HG03103 (cell line): ENCODE results near the gene USP5.

Experiments used
- ATAC-seq: cut with Tn5 transposase; IDR thresholded peaks from one replicate; pipeline ENCODE4 v1.9.1; 2021; ENCODE audit warnings: low read depth; ENCODE audit not compliant: unreplicated experiment

Gene USP5

DNA sequence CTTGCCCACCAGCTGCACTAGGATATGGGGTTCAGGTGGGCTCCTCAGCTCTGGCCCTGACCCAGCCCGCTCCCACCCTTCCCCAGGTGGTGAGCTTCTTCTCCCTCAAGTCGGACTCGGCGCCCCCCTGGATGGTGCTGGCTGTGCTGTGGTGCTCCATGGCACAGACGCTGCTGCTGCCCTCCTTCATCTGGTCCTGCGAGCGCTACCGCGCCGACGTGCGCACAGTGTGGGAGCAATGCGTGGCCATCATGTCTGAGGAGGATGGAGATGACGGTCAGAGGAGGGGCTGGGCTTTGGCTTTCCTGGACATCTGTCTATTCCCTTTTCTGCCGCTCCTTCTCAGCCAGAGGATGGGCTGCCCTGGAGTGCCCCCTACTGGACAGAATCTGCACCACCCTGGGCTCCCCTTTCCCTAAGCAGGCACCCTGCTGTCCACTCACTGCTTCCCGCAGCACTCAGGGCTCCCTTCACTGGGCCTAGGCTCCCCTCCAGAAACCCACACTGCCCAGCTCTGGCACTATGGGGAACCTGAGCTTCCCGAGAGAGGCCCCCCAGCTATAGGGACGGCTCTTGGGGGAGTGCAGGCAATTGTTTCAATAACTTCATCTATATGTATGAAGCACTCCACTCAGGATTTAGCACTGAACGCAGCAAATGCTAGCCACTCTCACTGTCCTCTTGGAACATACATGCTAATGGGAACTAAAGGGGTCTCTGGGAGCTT is 26.4 kb upstream of the USP5 start:
- no peak for ATAC-seq

DNA sequence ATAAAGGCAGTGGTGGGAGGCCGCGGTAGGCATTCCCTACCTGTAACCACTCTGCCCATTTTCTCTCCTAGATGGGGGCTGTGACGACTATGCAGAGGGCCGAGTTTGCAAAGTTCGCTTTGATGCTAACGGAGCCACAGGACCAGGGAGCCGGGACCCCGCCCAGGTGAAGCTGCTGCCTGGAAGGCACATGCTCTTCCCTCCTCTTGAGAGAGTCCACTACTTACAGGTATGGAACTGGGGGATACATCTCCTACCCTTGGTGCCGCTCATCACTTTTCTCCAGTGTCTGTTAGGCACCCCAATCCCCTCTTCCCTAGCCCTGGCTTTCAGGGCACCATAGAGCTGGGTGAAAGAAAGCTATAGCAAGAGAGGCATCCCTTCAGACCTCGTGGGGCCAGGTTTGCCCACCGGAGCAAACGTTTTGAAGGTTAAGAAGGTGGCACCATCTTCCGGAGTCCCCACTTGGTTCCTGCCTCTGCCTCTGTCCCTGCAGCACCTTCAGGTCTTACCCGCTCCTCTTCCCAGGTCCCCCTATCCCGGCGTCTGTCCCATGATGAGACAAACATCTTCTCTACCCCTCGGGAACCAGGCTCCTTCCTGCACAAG is 25.7 kb upstream of the USP5 start:
- ATAC-seq: no peak

DNA sequence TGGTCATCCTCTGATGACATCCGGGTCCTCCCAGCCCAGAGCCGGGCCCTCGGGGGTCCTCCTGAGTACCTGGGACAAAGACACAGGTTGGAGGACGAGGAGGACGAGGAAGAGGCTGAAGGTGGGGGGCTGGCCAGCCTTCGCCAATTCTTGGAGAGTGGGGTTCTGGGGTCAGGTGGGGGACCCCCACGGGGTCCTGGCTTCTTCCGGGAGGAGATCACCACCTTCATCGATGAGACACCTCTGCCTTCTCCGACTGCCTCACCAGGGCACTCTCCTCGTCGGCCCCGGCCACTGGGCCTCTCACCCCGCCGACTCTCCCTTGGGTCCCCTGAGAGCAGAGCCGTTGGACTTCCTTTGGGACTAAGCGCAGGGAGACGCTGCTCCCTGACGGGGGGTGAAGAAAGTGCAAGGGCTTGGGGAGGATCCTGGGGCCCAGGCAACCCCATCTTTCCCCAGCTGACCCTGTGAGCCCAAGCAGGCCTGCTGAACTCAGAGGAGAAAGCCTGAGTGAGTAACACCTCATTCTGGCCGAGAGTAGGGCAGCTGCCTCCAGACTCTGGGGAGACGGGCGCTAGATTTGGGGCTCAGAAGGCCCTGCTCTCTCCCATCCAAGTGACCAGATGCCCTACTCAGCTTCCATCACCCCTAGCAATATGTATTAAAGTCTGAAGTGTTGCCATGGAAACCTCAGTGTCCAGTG is 25.1 kb upstream of the USP5 start:
- no peak for ATAC-seq

DNA sequence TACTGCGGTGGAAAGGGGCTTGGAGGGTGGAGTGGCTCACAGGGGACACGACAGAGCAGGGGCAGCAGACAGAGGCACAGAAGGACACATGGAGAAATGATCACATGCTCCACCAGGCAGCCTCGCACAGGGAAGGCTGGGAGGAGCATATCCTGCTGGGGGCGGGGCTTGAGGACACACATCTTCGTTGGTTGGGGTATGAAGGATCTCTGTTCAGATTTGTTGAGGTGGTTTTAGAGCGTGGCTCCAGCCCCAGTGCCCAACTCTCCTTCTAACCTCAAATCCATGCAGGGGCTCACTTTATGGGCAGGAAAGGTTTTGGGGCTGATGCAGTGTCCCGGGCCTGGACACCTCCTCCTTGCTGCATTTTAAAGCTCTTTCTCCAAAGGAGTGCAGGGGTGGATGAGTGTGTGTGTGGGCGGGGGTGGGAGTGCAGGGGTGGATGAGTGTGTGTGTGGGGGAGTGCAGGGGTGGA is 24.5 kb upstream of the USP5 start:
- ATAC-seq: no peak

DNA sequence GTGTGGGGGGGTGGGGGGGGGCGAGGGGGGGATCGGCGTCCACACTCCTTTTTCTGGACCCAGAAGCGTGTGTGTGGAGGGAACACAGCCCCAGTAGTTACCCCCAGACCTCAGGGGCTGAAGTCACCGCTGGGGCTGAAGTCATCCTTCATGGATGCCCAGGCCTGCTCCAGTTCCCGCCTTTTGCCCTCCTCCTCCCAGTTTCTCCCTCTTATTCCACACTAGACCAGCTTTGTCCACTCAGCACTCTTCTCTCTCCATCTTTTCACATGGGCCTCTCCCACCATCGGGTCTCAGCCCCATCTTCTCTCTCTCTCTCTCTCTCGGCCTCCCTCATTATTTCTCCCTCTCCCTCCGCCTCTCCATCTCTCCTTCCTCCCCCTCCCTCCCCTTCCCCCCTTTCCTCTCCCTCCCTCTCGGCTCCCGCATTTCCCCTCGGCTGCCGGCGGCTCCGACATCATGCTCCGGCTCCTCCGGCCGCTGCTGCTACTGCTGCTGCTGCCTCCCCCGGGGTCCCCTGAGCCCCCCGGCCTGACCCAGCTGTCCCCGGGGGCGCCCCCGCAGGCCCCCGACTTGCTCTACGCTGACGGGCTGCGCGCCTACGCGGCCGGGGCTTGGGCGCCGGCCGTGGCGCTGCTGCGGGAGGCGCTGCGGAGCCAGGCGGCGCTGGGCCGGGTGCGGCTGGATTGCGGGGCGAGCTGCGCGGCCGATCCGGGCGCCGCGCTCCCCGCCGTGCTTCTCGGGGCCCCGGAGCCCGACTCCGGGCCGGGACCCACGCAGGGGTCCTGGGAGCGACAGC is 23.8 kb upstream of the USP5 start, which contains the start of gene P3H3:
TSS of gene P3H3 (plus strand) at position 426 of the 799 bp plus-strand sequence. CDS start at position 460, 34 bp downstream.
- ATAC-seq: no peak

DNA sequence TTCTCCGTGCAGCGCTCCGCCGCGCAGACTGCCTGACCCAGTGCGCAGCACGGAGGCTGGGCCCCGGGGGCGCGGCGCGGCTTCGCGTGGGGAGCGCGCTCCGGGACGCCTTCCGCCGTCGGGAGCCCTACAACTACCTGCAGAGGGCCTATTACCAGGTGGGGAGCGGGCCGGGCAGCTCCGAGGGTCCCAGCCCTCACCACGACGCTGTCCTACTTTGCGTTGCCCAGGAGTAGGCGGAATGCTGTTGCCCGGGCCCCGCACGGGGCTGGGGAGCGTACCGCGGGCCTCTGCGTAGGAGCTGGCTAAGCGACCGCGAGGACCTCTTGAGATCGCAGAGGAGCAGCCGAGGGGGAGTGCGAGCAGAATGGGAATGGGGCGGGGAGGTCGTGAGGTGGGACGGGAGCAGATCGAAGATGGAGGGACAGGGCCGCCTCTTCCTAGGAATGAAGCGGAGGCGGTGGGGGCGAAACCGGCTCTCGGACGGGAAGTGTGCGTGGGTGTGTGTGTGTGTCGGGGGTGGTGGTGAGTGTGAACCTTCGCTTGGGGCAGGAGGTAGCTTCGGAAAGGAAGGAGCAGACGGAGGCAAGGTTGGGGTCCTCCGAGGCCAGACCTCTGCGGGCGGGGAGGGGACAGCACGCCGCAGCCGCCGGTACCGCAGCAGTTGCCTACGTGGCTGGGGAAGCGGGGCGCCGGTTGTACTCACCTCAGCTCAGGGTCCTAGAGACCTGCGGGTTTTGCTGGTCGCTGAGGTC is 23.0 kb upstream of the USP5 start:
- ATAC-seq: no peak

DNA sequence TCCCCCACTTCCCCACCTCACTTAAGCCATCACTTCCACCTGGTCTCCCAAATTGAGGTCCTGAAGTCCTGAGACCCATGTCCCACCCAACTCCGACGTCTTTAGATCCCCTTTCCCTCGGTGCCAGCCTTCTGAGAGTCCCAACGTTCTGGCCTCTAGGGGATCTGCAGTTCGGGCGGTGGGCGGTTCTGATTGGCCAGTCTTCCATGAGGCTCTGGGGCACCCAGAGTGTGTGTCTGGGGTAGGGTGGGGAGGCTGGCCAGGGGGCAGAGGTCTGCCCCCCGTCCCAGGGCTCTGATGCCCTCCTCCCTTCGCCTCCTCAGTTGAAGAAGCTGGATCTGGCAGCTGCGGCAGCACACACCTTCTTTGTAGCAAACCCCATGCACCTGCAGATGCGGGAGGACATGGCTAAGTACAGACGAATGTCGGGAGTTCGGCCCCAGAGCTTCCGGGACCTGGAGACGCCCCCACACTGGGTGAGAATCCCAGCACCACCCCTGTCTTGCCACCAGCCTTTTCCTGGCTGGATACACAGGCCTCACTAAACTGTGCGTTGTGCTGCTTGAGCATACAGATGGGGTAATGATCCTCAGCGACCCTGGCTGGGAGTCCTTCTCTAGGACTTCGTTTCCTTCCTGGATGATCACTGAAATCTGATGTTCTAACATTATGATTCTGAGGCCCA is 22.3 kb upstream of the USP5 start:
- no peak for ATAC-seq

DNA sequence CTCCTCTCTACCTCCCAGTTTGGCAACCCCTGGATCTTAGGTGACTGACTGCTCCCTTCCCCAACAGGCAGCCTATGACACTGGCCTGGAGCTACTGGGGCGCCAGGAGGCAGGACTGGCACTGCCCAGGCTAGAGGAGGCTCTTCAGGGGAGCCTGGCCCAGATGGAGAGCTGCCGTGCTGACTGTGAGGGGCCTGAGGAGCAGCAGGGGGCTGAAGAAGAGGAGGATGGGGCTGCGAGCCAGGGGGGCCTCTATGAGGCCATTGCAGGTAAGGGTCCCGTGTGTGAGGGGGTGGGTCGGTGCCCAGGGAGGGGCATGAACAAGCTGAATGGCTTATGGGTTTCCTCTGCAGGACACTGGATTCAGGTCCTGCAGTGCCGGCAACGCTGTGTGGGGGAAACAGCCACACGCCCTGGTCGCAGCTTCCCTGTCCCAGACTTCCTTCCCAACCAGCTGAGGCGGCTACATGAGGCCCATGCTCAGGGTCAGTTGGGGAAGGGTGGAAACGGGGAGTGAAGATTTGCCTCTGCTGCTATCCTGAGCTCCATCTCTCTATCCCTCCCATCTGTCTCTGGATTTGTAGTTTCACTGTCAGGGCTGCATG is 21.6 kb upstream of the USP5 start:
- no peak for ATAC-seq

DNA sequence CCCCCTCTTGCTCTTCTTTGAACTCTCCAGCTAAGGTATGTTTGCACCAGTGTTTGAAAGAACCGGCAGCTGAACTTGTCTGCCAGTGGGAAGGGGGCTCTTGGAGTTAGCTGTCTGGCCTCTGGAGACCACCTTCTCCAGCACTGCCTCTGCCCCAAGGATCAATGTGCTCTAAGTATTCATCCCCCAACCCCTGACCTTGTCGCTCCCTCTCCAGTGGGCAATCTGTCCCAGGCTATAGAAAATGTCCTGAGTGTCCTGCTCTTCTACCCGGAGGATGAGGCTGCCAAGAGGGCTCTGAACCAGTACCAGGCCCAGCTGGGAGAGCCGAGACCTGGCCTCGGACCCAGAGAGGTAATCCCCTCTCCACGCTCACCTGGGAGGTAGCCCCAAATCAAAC is 21.0 kb upstream of the USP5 start:
- ATAC-seq: no peak

DNA sequence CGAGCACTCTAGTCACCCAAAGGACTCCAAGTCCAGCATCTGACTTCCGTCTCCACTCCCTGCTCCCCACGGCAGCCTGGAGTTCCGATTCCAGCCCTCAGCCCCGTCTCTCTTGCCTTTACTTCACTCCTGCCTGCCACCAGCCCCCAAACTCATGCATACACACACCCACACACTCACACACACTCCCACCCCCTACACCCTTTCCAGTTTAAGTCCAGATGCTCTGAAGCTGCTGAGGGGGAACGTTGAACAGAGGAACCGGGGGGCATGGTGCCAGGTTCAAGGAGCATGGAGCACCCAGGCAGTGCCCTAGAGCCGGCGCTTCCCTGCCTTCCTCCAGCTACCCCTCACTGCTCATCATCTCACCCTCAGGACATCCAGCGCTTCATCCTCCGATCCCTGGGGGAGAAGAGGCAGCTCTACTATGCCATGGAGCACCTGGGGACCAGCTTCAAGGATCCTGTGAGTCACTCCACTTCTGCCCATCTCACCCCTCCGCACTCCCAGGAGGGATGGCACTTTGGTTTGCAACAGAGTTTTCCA is 20.4 kb upstream of the USP5 start:
- ATAC-seq: no peak

DNA sequence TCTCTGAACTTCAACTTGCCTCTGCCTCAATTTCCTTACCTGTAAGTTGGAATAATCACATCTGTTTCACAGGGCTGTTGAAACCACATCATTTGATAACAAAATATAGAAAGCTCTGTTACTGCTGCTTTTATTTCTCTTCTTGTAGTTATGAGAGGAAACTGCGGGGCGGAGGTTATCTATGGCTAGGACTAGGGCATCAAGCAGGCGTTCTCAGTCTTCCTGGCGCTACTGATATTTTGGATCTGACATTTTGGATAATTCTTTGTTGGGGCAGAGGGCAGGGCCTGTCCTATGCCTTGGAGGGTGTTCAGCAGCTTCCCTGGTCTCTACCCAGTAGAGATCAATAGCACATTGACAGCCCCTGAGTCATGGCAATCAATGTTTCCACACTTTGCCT is 19.8 kb upstream of the USP5 start:
- ATAC-seq: no peak

DNA sequence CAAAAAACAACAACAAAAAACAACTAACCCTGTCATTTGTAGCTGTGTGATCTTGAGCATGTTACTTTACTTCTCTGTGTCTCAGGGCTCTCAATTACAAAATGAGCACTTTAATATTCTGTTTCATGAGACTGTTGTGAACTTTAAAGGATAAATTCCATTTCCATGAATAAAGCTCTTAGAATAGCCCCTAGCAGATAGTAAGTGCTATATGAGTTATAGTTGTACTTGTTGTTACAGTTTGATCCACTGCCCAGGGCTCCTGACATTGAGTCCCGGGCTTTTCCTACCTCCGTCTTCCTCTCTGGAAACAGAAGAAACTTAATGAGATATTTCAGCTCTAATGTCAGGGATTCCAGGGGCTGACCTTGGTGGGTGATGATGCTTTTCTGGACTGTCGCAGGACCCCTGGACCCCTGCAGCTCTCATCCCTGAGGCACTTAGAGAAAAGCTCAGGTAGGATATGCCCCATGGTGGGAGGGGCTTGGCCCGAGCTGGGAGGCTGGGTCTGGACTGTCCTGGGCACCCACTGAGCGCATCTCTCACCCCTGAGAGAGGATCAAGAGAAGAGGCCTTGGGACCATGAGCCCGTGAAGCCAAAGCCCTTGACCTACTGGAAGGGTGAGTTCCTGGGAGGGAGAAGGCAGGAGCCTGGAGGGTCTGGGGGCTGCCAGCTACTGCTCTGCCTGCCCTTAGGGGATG is 18.6 kb upstream of the USP5 start:
- no peak for ATAC-seq

DNA sequence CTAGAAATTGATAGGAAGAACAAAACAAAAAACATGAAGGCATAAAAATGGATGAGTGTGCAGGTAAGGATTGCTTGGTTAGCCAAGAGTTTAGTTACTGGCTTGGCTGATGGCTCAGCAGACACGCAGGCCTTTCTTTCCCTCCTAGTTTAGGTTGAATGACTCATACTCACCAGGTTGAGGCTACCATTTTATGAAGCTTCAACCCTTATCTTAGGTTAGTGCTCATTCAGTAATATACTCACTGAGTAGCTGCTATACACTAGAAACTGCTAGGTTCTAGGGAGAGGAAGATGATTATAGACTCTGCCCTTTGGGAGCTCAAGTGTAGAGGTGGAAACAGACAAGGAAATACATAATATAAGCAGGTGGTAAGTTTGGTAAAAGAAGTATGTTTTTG is 17.7 kb upstream of the USP5 start:
- no peak for ATAC-seq

DNA sequence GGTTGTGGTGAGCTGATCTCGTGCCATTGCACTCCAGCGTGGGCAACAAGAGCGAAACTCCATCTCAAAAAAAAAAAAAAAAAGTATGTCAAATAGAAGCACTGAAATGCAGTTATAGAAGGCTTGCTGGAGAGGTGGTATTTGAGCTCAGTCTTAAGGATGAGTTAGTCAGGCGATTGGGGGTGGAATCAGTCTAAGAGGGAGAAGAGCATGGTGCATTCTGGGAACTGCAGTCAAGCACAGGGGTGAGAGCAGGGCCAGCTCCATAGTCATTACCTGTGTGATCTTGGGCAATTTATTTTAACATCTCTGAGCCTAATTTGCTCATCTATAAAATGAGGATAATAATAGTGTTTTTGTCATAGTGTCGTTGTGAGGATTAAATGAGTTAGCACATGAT is 17.1 kb upstream of the USP5 start:
- no peak for ATAC-seq

DNA sequence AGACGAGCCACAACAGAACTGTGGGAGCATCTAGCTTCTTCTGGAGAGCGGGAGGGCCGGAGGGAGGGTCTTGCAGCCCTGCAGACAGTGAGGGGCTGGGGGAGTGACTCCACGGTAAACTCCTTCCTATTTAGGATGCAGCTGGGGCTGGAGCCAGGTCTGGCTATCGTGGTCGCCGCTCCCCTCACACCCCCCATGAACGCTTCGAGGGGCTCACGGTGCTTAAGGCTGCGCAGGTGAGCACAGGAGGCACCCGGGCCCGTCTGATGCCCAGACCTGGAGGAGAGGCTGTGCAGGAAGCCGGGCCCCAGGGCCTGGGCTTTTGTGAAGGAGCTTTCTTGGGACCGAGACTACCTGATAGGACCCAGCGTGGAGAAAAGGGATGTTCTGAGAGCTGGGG is 15.1 kb upstream of the USP5 start:
- ATAC-seq: no peak

DNA sequence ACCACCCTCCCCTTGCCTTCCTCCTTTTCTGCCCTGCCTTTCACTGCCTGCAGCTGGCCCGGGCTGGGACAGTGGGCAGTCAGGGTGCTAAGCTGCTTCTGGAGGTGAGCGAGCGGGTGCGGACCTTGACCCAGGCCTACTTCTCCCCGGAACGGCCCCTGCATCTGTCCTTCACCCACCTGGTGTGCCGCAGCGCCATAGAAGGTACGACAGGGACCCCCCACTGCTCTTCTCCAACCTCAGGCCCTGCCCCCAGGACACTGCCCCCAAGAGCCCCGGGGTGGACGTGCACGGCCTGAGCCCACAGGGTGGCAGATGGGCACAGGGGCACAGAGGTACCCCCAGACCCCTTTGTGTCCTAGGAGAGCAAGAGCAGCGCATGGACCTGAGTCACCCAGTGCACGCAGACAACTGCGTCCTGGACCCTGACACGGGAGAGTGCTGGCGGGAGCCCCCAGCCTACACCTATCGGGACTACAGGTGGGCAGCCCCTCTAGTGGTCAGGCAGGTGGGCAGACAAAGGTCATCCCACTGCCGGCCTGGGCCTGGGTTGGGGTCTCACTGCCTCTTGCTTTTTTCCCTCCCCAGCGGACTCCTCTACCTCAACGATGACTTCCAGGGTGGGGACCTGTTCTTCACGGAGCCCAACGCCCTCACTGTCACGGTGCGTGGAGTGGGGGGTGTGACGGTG is 14.4 kb upstream of the USP5 start:
- ATAC-seq: no peak

DNA sequence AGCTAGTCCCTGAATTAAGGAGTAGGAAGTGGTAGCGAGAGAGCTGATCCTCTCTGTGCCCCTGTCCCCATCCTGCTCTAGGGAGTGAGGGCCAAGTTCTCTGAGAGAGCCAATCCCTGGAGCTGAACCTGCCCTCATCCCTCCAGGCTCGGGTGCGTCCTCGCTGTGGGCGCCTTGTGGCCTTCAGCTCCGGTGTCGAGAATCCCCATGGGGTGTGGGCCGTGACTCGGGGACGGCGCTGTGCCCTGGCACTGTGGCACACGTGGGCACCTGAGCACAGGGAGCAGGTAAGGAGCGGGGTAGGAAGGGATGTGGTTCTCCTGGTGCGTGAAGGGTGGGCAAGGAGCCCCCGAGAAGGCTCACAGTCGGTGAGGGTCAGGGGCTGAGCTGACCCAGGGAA is 13.1 kb upstream of the USP5 start:
- ATAC-seq: no peak
